ENCODE measurements around the gene MAGEH1. TPM values are rescaled to one million over a fixed set of nuclear protein-coding genes. Genes with fewer than 3 reads are reported as not detected.

MAGEH1 gene
- total RNA-seq, 2 donors from 2014 or later, result 13.7 to 23.4 TPM

DNA sequence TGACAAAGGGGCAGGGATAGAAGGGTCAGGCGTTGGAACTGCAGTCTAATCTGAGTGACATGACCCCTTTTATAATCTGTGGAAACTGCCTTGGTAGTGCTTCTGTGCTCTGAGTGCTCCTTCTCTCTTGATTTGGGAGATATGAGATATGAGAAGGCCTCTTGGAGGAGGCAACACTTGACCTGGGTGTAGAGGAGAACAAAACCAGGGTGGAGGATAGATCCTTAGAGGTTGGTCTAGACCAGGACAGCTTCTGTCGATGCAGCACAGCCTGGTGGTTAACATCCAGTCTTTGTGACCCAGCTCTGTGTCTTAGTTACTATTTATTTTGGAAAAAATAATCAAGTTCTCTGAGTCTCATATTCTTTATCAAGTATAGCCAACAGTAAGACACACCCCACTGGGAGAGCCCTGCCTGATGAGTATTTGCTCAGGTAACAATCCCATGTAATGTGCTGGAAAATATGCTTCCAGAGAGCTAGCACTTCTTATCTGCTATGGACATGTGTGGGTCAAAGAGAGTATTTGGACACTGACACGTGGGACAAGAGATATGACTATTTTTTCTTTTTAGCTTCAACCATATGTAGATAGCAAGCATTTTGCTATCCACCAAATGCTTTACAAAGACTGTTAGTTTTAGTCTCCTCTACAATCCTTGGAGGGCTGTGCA lies 28.6 kb downstream of the MAGEH1 start:
- H3K36me3 ChIP-seq (replicated peaks in 1 of 2; ENCODE audit: insufficient read depth in 1 of 2, low read depth in 2 of 2), result no peaks in the 10 kb centered on the region
- no peak overlapping the region for H3K27ac ChIP-seq
- DNase-seq, result no peak
- TF ChIP-seq, protein P1, sequence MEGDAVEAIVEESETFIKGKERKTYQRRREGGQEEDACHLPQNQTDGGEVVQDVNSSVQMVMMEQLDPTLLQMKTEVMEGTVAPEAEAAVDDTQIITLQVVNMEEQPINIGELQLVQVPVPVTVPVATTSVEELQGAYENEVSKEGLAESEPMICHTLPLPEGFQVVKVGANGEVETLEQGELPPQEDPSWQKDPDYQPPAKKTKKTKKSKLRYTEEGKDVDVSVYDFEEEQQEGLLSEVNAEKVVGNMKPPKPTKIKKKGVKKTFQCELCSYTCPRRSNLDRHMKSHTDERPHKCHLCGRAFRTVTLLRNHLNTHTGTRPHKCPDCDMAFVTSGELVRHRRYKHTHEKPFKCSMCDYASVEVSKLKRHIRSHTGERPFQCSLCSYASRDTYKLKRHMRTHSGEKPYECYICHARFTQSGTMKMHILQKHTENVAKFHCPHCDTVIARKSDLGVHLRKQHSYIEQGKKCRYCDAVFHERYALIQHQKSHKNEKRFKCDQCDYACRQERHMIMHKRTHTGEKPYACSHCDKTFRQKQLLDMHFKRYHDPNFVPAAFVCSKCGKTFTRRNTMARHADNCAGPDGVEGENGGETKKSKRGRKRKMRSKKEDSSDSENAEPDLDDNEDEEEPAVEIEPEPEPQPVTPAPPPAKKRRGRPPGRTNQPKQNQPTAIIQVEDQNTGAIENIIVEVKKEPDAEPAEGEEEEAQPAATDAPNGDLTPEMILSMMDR (IDR thresholded peaks at IDR 0.05), result no peak
- no peak for TF ChIP-seq POLR2A (IDR thresholded peaks at IDR 0.05)
- intact Hi-C loops (cut with DNase I), result no loop called here
- ATAC-seq, result no peak
- H3K4me3 ChIP-seq, result no peak overlapping the region
- H3K4me1 ChIP-seq, result no peaks in the 10 kb centered on the region
- no peaks in the 10 kb centered on the region for H3K9me3 ChIP-seq
- no peaks in the 10 kb centered on the region for H3K27me3 ChIP-seq
- 40 to 50% methylated on average over 3 of the region's 3 CpGs for WGBS, 2 donors

DNA sequence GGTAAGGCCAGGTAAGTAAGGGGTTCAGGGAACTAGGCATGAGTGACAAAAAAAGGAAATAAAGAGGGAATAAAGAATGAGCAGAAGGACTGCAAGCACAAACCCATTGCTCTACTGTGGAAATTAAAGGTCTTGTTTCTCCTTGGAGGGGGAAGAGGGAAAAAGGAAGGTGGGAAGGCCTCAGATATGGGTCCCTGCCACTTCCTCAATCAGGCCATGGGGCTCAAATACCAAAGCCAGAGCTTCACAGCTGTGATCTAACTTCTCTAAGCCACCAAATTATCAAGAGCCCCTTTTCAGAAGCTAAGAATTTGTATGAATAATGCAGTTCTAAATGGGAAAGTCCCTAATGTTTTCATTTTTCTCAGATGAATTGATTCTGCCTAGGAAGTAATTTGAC lies 33.0 kb downstream of the MAGEH1 start:
- ATAC-seq (no peak), DNase-seq (no peak)
- Histone ChIP-seq H3K4me3 (no peak overlapping the region), H3K36me3 (replicated peaks in 1 of 2; ENCODE audit: insufficient read depth in 1 of 2, low read depth in 2 of 2) (no peaks in the 10 kb centered on the region), H3K9me3 (no peaks in the 10 kb centered on the region), H3K27me3 (no peaks in the 10 kb centered on the region), H3K27ac (no peak overlapping the region), H3K4me1 (peaks cover 8% of the 10 kb centered on the region)
- intact Hi-C loops (cut with DNase I), result no loop called here
- no peak for TF ChIP-seq POLR2A (IDR thresholded peaks at IDR 0.05)
- TF ChIP-seq, protein P1 (IDR thresholded peaks at IDR 0.05), result no peak

DNA sequence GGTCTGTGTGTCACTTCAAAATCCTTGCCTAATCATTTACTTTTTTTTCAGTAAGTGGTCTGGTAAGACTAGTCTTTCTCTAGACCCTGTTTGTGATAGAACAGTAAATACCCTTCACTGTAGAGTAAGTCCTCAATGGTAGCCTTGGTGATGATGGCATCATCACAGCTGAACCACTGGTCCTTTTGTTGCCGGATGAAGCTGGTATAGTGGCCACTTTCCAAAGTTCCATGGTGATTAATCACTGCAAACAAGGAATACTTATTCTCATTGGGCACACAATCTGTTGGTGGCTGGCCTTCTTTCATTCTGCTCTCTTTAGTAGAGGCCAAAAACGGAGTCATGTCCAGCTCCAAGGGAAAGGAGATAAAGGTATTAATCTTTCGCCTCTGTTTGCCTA lies 34.8 kb downstream of the MAGEH1 start:
- Histone ChIP-seq H3K4me3 (no peak overlapping the region), H3K4me1 (peaks cover 12% of the 10 kb centered on the region), H3K9me3 (no peaks in the 10 kb centered on the region), H3K27me3 (no peaks in the 10 kb centered on the region), H3K27ac (no peak overlapping the region), H3K36me3 (replicated peaks in 1 of 2; ENCODE audit: insufficient read depth in 1 of 2, low read depth in 2 of 2) (no peaks in the 10 kb centered on the region)
- no peak for TF ChIP-seq POLR2A (IDR thresholded peaks at IDR 0.05)
- TF ChIP-seq, protein P1 (IDR thresholded peaks at IDR 0.05), result no peak
- intact Hi-C loops (cut with DNase I), result no loop called here
- WGBS, 2 donors, result 24 to 28% methylated on average over 3 of the region's 3 CpGs
- no peak for ATAC-seq
- peak in 2 of 4 donors; percentile 17 to 22 for DNase-seq

DNA sequence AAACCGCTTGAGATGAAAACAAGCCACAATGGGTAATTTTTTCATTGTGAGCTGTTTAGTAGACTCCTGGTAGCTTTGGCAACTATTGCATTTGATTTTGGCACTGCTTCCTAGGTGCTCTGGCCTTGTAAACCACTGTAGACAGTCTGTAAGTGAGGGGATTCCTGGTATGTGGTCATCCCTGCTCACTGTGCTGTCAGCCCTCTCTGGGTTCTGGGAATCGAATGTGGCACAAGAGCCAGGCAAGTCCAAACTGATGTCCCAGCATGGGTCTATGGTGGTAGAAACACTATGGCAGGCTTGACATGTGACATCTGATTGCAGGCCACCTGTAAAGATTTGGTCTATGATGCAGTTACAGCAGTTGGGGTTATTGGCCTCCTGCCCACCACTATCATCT lies 35.2 kb downstream of the MAGEH1 start:
- DNase-seq, result no peak
- ATAC-seq, result no peak
- Histone ChIP-seq H3K9me3 (no peaks in the 10 kb centered on the region), H3K4me1 (peaks cover 12% of the 10 kb centered on the region), H3K4me3 (no peak overlapping the region), H3K36me3 (replicated peaks in 1 of 2; ENCODE audit: insufficient read depth in 1 of 2, low read depth in 2 of 2) (no peaks in the 10 kb centered on the region), H3K27ac (no peak overlapping the region), H3K27me3 (no peaks in the 10 kb centered on the region)
- TF ChIP-seq, protein P1 (IDR thresholded peaks at IDR 0.05), result no peak
- TF ChIP-seq POLR2A (IDR thresholded peaks at IDR 0.05), result no peak
- intact Hi-C loops (cut with DNase I), result no loop called here
- 33 to 60% methylated on average over 1 to 2 of the region's 2 CpGs for WGBS, 2 donors

DNA sequence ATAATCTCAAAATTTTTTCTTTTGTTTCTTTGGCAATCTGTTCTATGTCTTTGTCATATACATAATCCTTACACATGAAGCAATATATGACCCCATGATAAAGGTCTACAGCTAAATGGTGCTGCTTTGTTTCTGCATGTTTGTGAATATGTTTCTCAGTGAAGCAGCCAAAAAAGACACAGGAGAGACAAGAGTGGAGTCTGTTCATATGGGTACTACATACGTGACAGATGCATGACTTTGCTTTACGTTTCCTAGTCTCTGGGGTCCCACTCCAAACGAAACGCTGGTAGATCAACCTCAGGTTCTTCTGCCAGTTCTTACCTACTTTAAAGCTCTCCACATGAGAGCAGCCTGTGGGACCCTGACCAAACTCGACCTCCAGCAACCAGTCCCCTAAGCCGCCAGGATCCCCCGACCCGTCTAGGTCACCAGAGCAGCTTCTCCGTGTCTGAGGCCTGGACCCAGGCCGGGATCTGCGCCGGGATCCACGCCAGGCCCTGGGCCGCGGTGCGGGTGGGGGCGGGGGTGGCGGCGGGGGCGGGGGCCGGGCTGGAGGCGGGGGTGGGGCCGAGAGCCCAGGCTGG lies 36.2 kb downstream of the MAGEH1 start:
- intact Hi-C loops (cut with DNase I), result no loop called here
- Histone ChIP-seq H3K4me1 (peaks cover 12% of the 10 kb centered on the region), H3K4me3 (peak overlapping the region in 1 of 2 donors; percentile 6), H3K27me3 (no peaks in the 10 kb centered on the region), H3K9me3 (no peaks in the 10 kb centered on the region), H3K27ac (peak overlapping the region; percentile 67 to 87 (median 82)), H3K36me3 (replicated peaks in 1 of 2; ENCODE audit: insufficient read depth in 1 of 2, low read depth in 2 of 2) (no peaks in the 10 kb centered on the region)
- DNase-seq (no peak), ATAC-seq (no peak)
- TF ChIP-seq POLR2A (IDR thresholded peaks at IDR 0.05), result no peak
- TF ChIP-seq, protein P1 (IDR thresholded peaks at IDR 0.05), result no peak
- WGBS, 2 donors, result 17 to 33% methylated on average over 2 to 5 of the region's 23 CpGs

Data from body of pancreas (tissue), 4 donors.